Measurements from ENCODE around the gene NTRK1.

- TF ChIP-seq, protein P1, sequence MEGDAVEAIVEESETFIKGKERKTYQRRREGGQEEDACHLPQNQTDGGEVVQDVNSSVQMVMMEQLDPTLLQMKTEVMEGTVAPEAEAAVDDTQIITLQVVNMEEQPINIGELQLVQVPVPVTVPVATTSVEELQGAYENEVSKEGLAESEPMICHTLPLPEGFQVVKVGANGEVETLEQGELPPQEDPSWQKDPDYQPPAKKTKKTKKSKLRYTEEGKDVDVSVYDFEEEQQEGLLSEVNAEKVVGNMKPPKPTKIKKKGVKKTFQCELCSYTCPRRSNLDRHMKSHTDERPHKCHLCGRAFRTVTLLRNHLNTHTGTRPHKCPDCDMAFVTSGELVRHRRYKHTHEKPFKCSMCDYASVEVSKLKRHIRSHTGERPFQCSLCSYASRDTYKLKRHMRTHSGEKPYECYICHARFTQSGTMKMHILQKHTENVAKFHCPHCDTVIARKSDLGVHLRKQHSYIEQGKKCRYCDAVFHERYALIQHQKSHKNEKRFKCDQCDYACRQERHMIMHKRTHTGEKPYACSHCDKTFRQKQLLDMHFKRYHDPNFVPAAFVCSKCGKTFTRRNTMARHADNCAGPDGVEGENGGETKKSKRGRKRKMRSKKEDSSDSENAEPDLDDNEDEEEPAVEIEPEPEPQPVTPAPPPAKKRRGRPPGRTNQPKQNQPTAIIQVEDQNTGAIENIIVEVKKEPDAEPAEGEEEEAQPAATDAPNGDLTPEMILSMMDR (IDR thresholded peaks at IDR 0.05; ENCODE audit: low read depth, low read length, missing input control): no peak
- TF ChIP-seq SP1 (IDR thresholded peaks at IDR 0.05) (no peak), RAD21 (IDR thresholded peaks at IDR 0.05) (no peak), RXRA (IDR thresholded peaks at IDR 0.05) (no peak), TAF1 (conservative IDR thresholded peaks at IDR 0.05) (no peak)
- TF ChIP-seq, protein P2, sequence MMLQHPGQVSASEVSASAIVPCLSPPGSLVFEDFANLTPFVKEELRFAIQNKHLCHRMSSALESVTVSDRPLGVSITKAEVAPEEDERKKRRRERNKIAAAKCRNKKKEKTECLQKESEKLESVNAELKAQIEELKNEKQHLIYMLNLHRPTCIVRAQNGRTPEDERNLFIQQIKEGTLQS (IDR thresholded peaks at IDR 0.05): no peak
Observed at GRCh38 chr1:156840898-156841279, 19.8 kb upstream of the NTRK1 start.

Data from liver (tissue), 3 donors.